Trophoblast cell (in vitro differentiated cells and primary cell): Measurements from ENCODE around the gene OR8B4.
A peak's percentile ranks its signal among the peaks of the same experiment; 100 is the strongest.

Experiments
- DNase-seq, 2 donors: peaks; one replicate each; pipeline ENCODE4 v3.0.0-alpha.2; 2016
- H2AFZ ChIP-seq: 2 replicates; pipeline ENCODE4 v1.6.1; 2013; ENCODE audit warnings: low read length, moderate library complexity, mild to moderate bottlenecking; ENCODE audit not compliant: insufficient read depth, poor library complexity
- H2AK5ac ChIP-seq: 2 replicates; pipeline ENCODE4 v1.6.1; 2013; ENCODE audit warnings: mild to moderate bottlenecking, low read length
- H2BK120ac ChIP-seq: 2 replicates; pipeline ENCODE4 v1.6.1; 2013; ENCODE audit warnings: low read length, mild to moderate bottlenecking, moderate library complexity; ENCODE audit not compliant: insufficient read depth, poor library complexity
- H2BK12ac ChIP-seq: 2 replicates; pipeline ENCODE4 v1.6.1; 2013; ENCODE audit warnings: mild to moderate bottlenecking, low read length, moderate library complexity
- H2BK5ac ChIP-seq: 2 replicates; pipeline ENCODE4 v1.6.1; 2013; ENCODE audit warnings: low read length, low read depth, moderate library complexity, mild to moderate bottlenecking; ENCODE audit not compliant: poor library complexity
- H3K14ac ChIP-seq: 2 replicates; pipeline ENCODE4 v1.6.1; 2013; ENCODE audit warnings: mild to moderate bottlenecking, low read length
- H3K18ac ChIP-seq: 2 replicates; pipeline ENCODE4 v1.6.1; 2013; ENCODE audit warnings: mild to moderate bottlenecking, low read length
- H3K23ac ChIP-seq: 2 replicates; pipeline ENCODE4 v1.6.1; 2013; ENCODE audit warnings: low read length
- H3K27ac ChIP-seq: 2 replicates; pipeline ENCODE4 v1.5.1; 2013; ENCODE audit warnings: low read depth, mild to moderate bottlenecking, inconsistent platforms, low read length, moderate library complexity
- H3K27me3 ChIP-seq: 2 replicates; pipeline ENCODE4 v1.6.1; 2013; ENCODE audit warnings: inconsistent platforms, mild to moderate bottlenecking, low read length, moderate library complexity; ENCODE audit not compliant: insufficient read depth
- H3K36me3 ChIP-seq, 2 experiments: 1 replicate in 1 of 2; 2 replicates in 1 of 2; pipeline ENCODE4 v1.6.1; 2013; ENCODE audit warnings: low read length in 2 of 2, mild to moderate bottlenecking in 2 of 2, moderate library complexity in 1 of 2; ENCODE audit not compliant: insufficient read depth in 2 of 2, control insufficient read depth in 1 of 2
- H3K4ac ChIP-seq: 2 replicates; pipeline ENCODE4 v1.6.1; 2013; ENCODE audit warnings: low read depth, mild to moderate bottlenecking, low read length, moderate library complexity
- H3K4me1 ChIP-seq, 2 experiments: 1 replicate in 1 of 2; 2 replicates in 1 of 2; pipeline ENCODE4 v1.6.1; 2013; ENCODE audit warnings: low read length in 2 of 2, mild to moderate bottlenecking in 2 of 2, moderate library complexity in 1 of 2; ENCODE audit not compliant: insufficient read depth in 2 of 2, control insufficient read depth in 1 of 2
- H3K4me2 ChIP-seq: 2 replicates; pipeline ENCODE4 v1.6.1; 2013; ENCODE audit warnings: inconsistent platforms, mild to moderate bottlenecking, low read length, moderate library complexity
- H3K4me3 ChIP-seq: 2 replicates; pipeline ENCODE4 v1.5.1; 2013; ENCODE audit warnings: mild to moderate bottlenecking, low read depth, low read length, inconsistent platforms
- H3K79me1 ChIP-seq: one replicate; pipeline ENCODE4 v1.6.1; 2013; ENCODE audit warnings: low read length
- H3K79me2 ChIP-seq: 2 replicates; pipeline ENCODE4 v1.6.1; 2013; ENCODE audit warnings: low read length, mild to moderate bottlenecking; ENCODE audit not compliant: control insufficient read depth, insufficient read depth, poor library complexity
- H3K9ac ChIP-seq: 2 replicates; pipeline ENCODE4 v1.6.1; 2013; ENCODE audit warnings: mild to moderate bottlenecking, low read length
- H3K9me3 ChIP-seq: 2 replicates; pipeline ENCODE4 v1.6.1; 2013; ENCODE audit warnings: low read depth, mild to moderate bottlenecking, control low read depth, inconsistent platforms, low read length; ENCODE audit not compliant: insufficient read depth
- H4K12ac ChIP-seq: 2 replicates; pipeline ENCODE4 v1.6.1; 2013; ENCODE audit warnings: low read depth, mild to moderate bottlenecking, low read length, moderate library complexity
- H4K8ac ChIP-seq: 2 replicates; pipeline ENCODE4 v1.6.1; 2013; ENCODE audit warnings: low read depth, mild to moderate bottlenecking, low read length, moderate library complexity
- H4K91ac ChIP-seq: one replicate; pipeline ENCODE4 v1.6.1; 2013; ENCODE audit warnings: low read depth, mild to moderate bottlenecking, low read length, moderate library complexity
- WGBS: extraction: QIAGEN DNeasy Blood & Tissue Kit; methylation state at CpG from one replicate; pipeline ENCODE4 v1.1.7; 2013; ENCODE audit warnings: missing lambda C conversion rate; ENCODE audit not compliant: insufficient read length, insufficient coverage; ENCODE audit errors: extremely low coverage; 5-methylcytosine and 5-hydroxymethylcytosine counted together

Gene OR8B4

GRCh38 chr11:124445646-124446150 is 21.0 kb upstream of the OR8B4 start, which contains the start of gene OR8B8:
Gene OR8B8, minus strand, starts transcription at chr11:124445696. Its CDS starts 4,611 bp downstream, at chr11:124441085.
- Histone ChIP-seq H3K9me3 (peaks cover 4% of the 10 kb centered on the region), H3K18ac (no peak within 1 kb of the TSS), H2BK12ac (no peak within 1 kb of the TSS), H3K4me1 (no peaks in the 10 kb centered on the region), H2BK5ac (no peak within 1 kb of the TSS), H2BK120ac (no peak within 1 kb of the TSS), H3K27ac (no peak within 1 kb of the TSS), H3K23ac (peak within 1 kb of the TSS; percentile 74), H4K12ac (no peak within 1 kb of the TSS), H3K9ac (no peak within 1 kb of the TSS), H3K79me1 (no peaks in the 10 kb centered on the region), H3K4ac (no peak within 1 kb of the TSS), H3K36me3 (no peaks in the 10 kb centered on the region), H3K79me2 (no peaks in the 10 kb centered on the region), H3K4me3 (no peak within 1 kb of the TSS), H4K91ac (no peak within 1 kb of the TSS), H4K8ac (no peak within 1 kb of the TSS), H2AK5ac (no peak within 1 kb of the TSS), H3K27me3 (no peaks in the 10 kb centered on the region), H3K4me2 (no peak within 1 kb of the TSS), H2AFZ (no peak within 1 kb of the TSS), H3K14ac (no peak within 1 kb of the TSS)
- no peak for DNase-seq
- WGBS: no CpG with 5 or more reads among the region's 1 CpG

DNA sequence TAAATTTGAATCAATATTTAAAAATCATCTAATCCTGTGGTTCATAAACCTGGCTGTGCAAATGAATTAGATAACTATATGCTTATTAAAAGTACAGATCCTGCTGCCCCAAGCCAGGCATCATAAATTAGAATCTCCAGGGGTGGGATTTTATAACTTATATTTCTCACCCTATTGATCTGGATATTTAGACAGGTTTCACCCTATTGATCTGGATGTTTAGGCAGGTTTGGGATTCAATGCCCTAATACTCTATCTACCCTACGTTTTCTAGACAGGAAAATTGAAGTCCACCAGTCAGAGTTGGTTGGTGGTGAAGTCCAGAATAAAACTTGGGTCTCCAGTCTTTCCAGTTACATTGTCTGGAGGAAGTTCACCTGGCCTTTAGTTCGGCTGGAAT is 18.2 kb upstream of the OR8B4 start:
- no CpG with 5 or more reads among the region's 2 CpGs for WGBS
- H3K79me1 ChIP-seq: no peaks in the 10 kb centered on the region

DNA sequence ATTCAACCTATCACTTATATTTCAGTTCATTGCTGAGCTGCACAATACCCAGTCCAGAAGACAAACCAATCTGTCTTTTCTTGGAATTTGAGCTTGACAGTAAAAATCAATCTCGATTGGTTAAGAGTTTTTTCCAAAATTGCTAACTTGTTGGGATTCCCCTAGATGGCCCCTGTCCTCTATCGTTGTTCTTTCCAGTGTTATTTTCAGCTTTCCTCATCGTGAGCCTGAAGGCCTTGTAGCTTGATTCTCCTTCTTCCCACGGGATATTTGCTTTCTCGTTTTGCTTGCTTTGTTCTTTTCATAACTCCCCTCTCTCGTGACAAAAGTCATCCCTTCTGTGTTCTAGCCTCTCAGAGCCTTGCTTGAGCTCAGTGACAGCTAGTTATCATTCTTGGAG is 17.8 kb upstream of the OR8B4 start:
- Histone ChIP-seq H3K14ac (no peak overlapping the region), H2BK5ac (no peak overlapping the region), H4K12ac (no peak overlapping the region), H2BK12ac (no peak overlapping the region), H3K4me2 (no peak overlapping the region), H3K4me3 (no peak overlapping the region), H4K91ac (no peak overlapping the region), H3K79me1 (no peaks in the 10 kb centered on the region), H3K9ac (no peak overlapping the region), H3K4me1 (no peaks in the 10 kb centered on the region), H3K36me3 (no peaks in the 10 kb centered on the region), H3K4ac (no peak overlapping the region), H3K79me2 (no peaks in the 10 kb centered on the region), H3K18ac (no peak overlapping the region), H2AK5ac (no peak overlapping the region), H3K27me3 (no peaks in the 10 kb centered on the region), H2AFZ (no peak overlapping the region), H3K9me3 (peaks cover 2% of the 10 kb centered on the region), H2BK120ac (no peak overlapping the region), H4K8ac (no peak overlapping the region), H3K23ac (no peak overlapping the region), H3K27ac (no peak overlapping the region)
- DNase-seq: no peak
- WGBS: no CpG with 5 or more reads among the region's 6 CpGs

More for the DNA sequence above, 18.2 kb upstream of the OR8B4 start:
- H3K36me3 ChIP-seq: no peaks in the 10 kb centered on the region
- H4K91ac ChIP-seq: no peak overlapping the region
- H2BK5ac ChIP-seq: no peak overlapping the region
- H2BK12ac ChIP-seq: no peak overlapping the region
- H3K27me3 ChIP-seq: no peaks in the 10 kb centered on the region
- H3K4me1 ChIP-seq: no peaks in the 10 kb centered on the region
- H3K4me2 ChIP-seq: no peak overlapping the region
- H3K27ac ChIP-seq: no peak overlapping the region
- H3K4me3 ChIP-seq: no peak overlapping the region
- no peak overlapping the region for H3K14ac ChIP-seq
- no peak overlapping the region for H2AFZ ChIP-seq
- H3K4ac ChIP-seq: no peak overlapping the region
- H3K18ac ChIP-seq: no peak overlapping the region
- no peaks in the 10 kb centered on the region for H3K79me2 ChIP-seq
- H4K8ac ChIP-seq: no peak overlapping the region
- H4K12ac ChIP-seq: no peak overlapping the region
- H3K9ac ChIP-seq: no peak overlapping the region
- H2BK120ac ChIP-seq: no peak overlapping the region
- H2AK5ac ChIP-seq: no peak overlapping the region
- peaks cover 2% of the 10 kb centered on the region for H3K9me3 ChIP-seq
- no peak overlapping the region for H3K23ac ChIP-seq
- DNase-seq: no peak

GRCh38 chr11:124441519-124441918 is 16.8 kb upstream of the OR8B4 start:
- H3K4me2 ChIP-seq: no peak overlapping the region
- no peak overlapping the region for H2BK12ac ChIP-seq
- no peaks in the 10 kb centered on the region for H3K79me2 ChIP-seq
- no peak overlapping the region for H3K4me3 ChIP-seq
- no peak overlapping the region for H3K4ac ChIP-seq
- no peak overlapping the region for H2BK120ac ChIP-seq
- H3K23ac ChIP-seq: no peak overlapping the region
- no peak overlapping the region for H3K27ac ChIP-seq
- no peak overlapping the region for H3K9ac ChIP-seq
- H2BK5ac ChIP-seq: no peak overlapping the region
- no peak overlapping the region for H4K8ac ChIP-seq
- no peak overlapping the region for H2AK5ac ChIP-seq
- no peak overlapping the region for H3K14ac ChIP-seq
- H3K36me3 ChIP-seq: no peaks in the 10 kb centered on the region
- no peaks in the 10 kb centered on the region for H3K4me1 ChIP-seq
- no peak overlapping the region for H2AFZ ChIP-seq
- peaks cover 2% of the 10 kb centered on the region for H3K9me3 ChIP-seq
- no peak overlapping the region for H3K18ac ChIP-seq
- no peak for DNase-seq
- no peak overlapping the region for H4K12ac ChIP-seq
- WGBS: no CpG with 5 or more reads among the region's 7 CpGs
- no peak overlapping the region for H4K91ac ChIP-seq
- no peaks in the 10 kb centered on the region for H3K79me1 ChIP-seq
- H3K27me3 ChIP-seq: no peaks in the 10 kb centered on the region
